Ovary (tissue), 3 donors: Measurements from ENCODE around the gene PTPRG.

Experiments used
- POLR2A ChIP-seq: fragments of 450-650 bp; IDR thresholded peaks from one replicate; pipeline ENCODE4 v1.6.1; 2017; ENCODE audit warnings: antibody characterized with exemption, mild to moderate bottlenecking, moderate library complexity
- TF ChIP-seq, protein P1 (sequence below), 3 donors: fragments of 450-650 bp in 2 of 3; fragments of 200-600 bp in 1 of 3; IDR thresholded peaks; one replicate each; pipeline versions ENCODE4 v1.5.1 to v1.8.0; 2016 to 2022; ENCODE audit warnings: antibody characterized with exemption in 3 of 3, mild to moderate bottlenecking in 1 of 3
- donor health status: DM: no; HTN: no; CAD: no.

- no peak for TF ChIP-seq POLR2A
- TF ChIP-seq, protein P1, sequence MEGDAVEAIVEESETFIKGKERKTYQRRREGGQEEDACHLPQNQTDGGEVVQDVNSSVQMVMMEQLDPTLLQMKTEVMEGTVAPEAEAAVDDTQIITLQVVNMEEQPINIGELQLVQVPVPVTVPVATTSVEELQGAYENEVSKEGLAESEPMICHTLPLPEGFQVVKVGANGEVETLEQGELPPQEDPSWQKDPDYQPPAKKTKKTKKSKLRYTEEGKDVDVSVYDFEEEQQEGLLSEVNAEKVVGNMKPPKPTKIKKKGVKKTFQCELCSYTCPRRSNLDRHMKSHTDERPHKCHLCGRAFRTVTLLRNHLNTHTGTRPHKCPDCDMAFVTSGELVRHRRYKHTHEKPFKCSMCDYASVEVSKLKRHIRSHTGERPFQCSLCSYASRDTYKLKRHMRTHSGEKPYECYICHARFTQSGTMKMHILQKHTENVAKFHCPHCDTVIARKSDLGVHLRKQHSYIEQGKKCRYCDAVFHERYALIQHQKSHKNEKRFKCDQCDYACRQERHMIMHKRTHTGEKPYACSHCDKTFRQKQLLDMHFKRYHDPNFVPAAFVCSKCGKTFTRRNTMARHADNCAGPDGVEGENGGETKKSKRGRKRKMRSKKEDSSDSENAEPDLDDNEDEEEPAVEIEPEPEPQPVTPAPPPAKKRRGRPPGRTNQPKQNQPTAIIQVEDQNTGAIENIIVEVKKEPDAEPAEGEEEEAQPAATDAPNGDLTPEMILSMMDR (IDR thresholded peaks at IDR 0.05), result no peak
These were observed 723.1 kb downstream of the PTPRG start for GRCh38 chr3:62284442-62284841.
